HG03045 (cell line): ENCODE results near the gene CCT6B.

Experiments used
- ATAC-seq: cut with Tn5 transposase; IDR thresholded peaks from one replicate; pipeline ENCODE4 v1.9.1; 2021; ENCODE audit warnings: mild to moderate bottlenecking, moderate library complexity; ENCODE audit not compliant: unreplicated experiment

CCT6B gene

DNA sequence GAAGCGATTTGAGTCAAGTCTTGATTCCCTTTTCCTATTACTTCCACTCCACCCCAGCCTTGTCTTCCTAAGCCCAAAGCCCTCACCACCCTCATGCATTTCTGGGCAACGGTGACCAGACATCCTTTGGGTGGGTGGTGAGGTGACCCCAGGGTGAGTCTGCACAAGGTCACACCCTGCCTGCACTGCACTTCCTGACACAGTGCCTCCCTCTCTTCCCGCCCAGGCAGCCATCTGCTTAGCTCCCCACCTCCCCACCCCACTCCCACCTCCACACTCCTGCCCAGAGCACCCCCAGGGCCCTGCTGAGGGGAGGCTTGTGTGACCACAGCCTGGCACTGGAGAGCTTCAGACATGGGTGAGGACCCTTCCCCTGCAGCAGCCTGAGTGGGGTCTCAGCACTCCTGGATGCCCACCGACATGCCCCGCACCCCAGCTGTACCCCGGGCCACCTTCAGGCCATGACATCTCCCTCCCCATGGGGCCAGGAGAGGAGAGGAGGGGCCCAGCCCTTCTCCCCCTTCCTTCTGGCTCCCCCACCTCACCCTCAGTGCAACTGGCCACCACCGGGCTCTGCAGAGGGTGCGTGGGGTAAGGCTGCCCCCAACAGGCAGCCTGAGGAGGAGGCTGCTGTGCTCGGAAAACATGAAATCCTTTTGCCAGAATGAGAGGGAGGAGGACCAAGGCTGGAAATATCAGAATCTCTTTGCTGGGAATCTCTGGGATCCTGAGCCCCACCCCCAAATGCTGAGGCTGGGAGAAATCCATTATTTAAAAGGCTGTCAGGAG is 68.6 kb downstream of the CCT6B start:
- no peak for ATAC-seq

DNA sequence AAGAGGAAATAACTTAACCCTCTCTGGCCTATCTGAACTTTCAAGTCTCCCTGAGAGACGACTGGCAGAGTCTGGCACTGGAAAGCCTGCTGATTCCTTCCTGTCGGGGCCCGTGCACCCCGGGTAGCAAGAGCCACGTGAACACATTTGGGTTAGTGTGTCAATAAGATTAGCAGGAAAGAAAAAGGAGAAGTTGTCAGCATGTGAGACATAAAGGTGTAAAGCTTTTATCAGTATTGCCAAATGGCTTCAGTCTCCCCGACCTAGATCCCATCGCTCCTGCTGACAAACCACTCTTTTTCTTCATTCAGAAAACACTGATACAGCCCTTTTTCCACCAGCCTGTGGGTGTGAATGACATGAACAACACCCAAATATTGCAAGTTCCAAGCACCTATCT is 74.4 kb downstream of the CCT6B start:
- ATAC-seq = no peak

DNA sequence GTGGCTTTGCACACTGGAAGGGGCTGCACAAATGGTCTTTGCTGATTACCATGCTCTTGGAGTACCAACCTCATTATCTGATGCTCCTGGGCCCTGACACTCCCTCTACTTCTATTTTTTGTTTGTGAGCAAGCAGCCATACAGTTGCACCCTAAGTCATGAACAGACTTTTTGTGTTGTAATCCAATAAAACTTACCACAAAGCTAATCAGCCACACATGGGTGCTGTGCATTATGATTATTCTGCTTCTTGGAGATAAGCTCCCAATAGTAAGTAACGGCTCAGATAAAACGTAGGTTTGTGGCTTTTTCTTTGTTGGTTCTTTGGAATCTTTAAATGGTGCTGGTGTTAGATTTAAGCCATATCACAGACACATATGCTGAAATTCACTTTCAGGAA is 76.2 kb downstream of the CCT6B start:
- ATAC-seq = no peak

DNA sequence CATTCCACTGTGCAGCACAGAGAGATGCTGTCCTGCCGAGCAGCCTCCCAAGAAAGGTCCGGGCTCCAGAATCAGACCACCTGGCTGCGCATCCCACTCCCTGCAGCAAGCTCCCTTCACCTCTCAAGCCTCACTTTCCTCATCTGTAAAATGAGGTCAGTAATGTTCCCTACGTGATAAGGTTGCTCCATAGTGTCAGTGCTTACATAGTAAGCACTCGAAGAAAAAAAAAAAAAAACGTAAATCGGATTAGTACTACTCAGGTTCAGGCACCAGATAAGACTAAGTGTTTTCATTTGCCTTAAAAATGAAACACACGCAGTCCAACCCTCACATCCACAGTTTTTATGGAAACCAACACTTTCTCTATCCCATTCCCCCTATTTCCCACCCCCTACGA is 76.7 kb downstream of the CCT6B start:
- no peak for ATAC-seq

DNA sequence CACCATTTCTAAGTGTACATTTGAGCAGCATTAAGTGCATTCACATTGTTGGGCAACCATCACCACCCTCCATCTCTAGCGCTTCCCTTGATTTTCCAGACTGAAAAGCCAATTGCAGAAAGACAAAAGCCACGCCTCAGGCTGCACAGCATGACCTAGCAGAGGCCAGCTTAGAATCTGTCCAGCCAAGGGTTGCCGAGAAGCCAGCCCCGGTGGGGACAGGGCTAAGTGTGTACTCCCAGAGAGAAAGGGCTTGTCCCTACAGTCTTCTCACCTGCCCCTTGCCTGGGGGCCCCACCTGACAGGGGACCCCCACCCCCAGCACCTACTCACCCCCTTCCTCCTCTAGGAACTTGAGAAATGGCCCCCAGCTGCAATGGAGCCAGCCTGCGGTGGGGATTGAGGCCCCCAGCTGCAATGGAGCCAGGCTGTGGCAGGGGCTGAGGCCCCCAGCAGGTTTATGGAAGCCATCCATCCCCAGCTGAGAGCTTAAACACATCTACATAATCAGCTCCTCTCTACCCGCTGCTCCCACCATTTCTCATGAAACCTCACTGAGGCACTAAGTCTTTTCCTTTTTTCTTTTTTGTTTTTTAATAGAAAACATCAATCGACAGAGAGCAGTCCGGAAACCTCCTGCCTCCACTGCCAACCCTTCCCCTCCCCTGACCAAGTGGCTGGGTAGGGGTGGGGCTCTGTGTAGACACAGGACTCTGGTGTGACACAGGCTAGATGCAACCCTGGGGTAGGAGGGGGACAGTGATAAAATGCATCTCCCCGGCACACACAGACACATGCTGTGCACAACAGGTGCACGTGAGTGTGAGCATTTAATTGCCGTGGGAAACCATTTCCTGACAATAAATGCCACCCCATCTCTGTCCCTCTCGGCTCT is 77.9 kb downstream of the CCT6B start:
- ATAC-seq = no peak

DNA sequence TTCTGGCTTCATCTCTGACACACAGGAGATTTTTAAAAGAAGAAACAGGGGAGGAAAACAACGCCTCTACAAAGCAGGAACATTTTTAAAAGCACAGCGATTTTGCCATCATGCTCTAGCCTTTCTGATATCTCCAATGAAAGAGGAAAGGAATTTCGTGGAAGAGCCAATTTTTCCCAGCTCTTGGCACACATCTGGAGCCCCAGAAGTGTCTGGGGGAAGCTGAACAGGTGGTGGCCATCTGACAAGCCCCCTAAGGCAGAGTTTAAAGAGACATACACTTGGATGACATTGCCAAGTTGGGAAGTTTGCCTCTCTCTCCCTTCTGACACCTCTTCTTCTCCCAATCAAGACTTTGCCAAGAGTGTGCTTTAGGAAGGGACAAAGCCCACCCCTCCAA is 82.1 kb downstream of the CCT6B start:
- no peak for ATAC-seq
